ENCODE results near the gene CHRNA9. TPM values are rescaled to one million over a fixed set of nuclear protein-coding genes. Genes with fewer than 3 reads are reported as not detected.

The CHRNA9 gene
- total and polyA plus RNA-seq, 2 of the 4 experiments (the other 2 are of a cell fraction), result not detected

GRCh38 chr4:40350627-40351227, 15.6 kb downstream of the CHRNA9 start:
- no peak overlapping the region for H2BK120ac ChIP-seq (ENCODE audit: low read depth, low read length)
- H4K20me1 ChIP-seq (ENCODE audit: insufficient read depth, low read length), result no peaks in the 10 kb centered on the region
- no peak overlapping the region for H3K4ac ChIP-seq (ENCODE audit: low read depth, low read length)
- CTCF ChIA-PET, result no interaction called here
- TF ChIP-seq POLR2A (IDR thresholded peaks at IDR 0.05; ENCODE audit: low read depth, low read length), result no peak
- no peak for TF ChIP-seq FOS (IDR thresholded peaks at IDR 0.05; ENCODE audit: low read depth, low read length)
- TF ChIP-seq MAFK (IDR thresholded peaks at IDR 0.05; ENCODE audit: low read depth, low read length), result no peak
- no peak for TF ChIP-seq CTCF (conservative IDR thresholded peaks at IDR 0.05; ENCODE audit: low read depth, low read length)
- no peak for TF ChIP-seq MAZ (IDR thresholded peaks at IDR 0.05; ENCODE audit: borderline replicate concordance, low read depth, low read length)
- no peak for TF ChIP-seq RAD21 (IDR thresholded peaks at IDR 0.05; ENCODE audit: low read length)
- TF ChIP-seq CEBPB (IDR thresholded peaks at IDR 0.05; ENCODE audit: low read depth, low read length), result no peak
- peaks cover 5% of the 10 kb centered on the region for H3K27me3 ChIP-seq (ENCODE audit: control insufficient read depth, insufficient read depth, low read length)
- no peak overlapping the region for H3K4me3 ChIP-seq (ENCODE audit: insufficient read depth, low read depth, low read length)
- H3K36me3 ChIP-seq (ENCODE audit: control insufficient read depth, insufficient read depth, low read length), result no peaks in the 10 kb centered on the region
- POLR2A ChIA-PET (ENCODE audit: unreplicated experiment), result no interaction called here
- H3K56ac ChIP-seq (ENCODE audit: extremely low read depth, insufficient read depth, low read length), result no peak overlapping the region
- in situ Hi-C loops (cut with MboI; ENCODE audit: low sequenced_read_pairs), result no loop called here
- H2BK20ac ChIP-seq (ENCODE audit: low read depth, low read length), result no peak overlapping the region
- H3K79me1 ChIP-seq (ENCODE audit: low read depth in 1 of 2, low read length in 2 of 2), result no peaks in the 10 kb centered on the region
- no peak overlapping the region for H2BK15ac ChIP-seq (ENCODE audit: low read depth, low read length)
- H4K91ac ChIP-seq (ENCODE audit: insufficient read depth, low read depth, low read length), result no peak overlapping the region
- H3K14ac ChIP-seq (replicated peaks; ENCODE audit: low read depth, low read length), result no peak overlapping the region
- dilution Hi-C loops (cut with HindIII; ENCODE audit: low sequenced_read_pairs, unreplicated experiment), result no loop called here
- no peak overlapping the region for H3K27ac ChIP-seq (ENCODE audit: insufficient read depth, low read length)
- no peaks in the 10 kb centered on the region for H3K9me1 ChIP-seq (ENCODE audit: insufficient read depth, low read length)
- no peak overlapping the region for H2BK5ac ChIP-seq (ENCODE audit: low read depth, low read length, poor library complexity, severe bottlenecking)
- no peaks in the 10 kb centered on the region for H3K9me3 ChIP-seq (ENCODE audit: control insufficient read depth, insufficient read depth, low read length)
- no peak overlapping the region for H2AFZ ChIP-seq (replicated peaks; ENCODE audit: low read length, poor library complexity)
- WGBS, 2 experiments (ENCODE audit: extremely low coverage in 2 of 2, insufficient read length in 1 of 2), result 100% methylated on average over 1 of the region's 4 CpGs; no CpG with 5 or more reads in 1 of the 2 experiments
- H4K8ac ChIP-seq (ENCODE audit: low read depth in 2 of 2, low read length in 2 of 2), result no peak overlapping the region
- H3K4me1 ChIP-seq (ENCODE audit: control insufficient read depth, insufficient read depth, low read length), result no peaks in the 10 kb centered on the region
- ATAC-seq (ENCODE audit: low read depth) (no peak), DNase-seq (no peak)
- H3K4me2 ChIP-seq (ENCODE audit: low read depth, low read length), result no peak overlapping the region
- H2AK5ac ChIP-seq (ENCODE audit: low read depth, low read length), result no peak overlapping the region
- no peak overlapping the region for H4K5ac ChIP-seq (ENCODE audit: low read depth, low read length)
- no peak overlapping the region for H2AK9ac ChIP-seq (replicated peaks; ENCODE audit: low read depth, low read length, poor library complexity)
- H3K18ac ChIP-seq (ENCODE audit: low read depth, low read length), result no peak overlapping the region
- no TSS peak for BruUV-seq (replicated peaks)
- intact Hi-C loops (cut with micrococcal nuclease), result no loop called here
- H3K9ac ChIP-seq (ENCODE audit: low read depth, low read length), result no peak overlapping the region
- no peak overlapping the region for H3K23ac ChIP-seq (ENCODE audit: low read depth, low read length)

All from IMR-90 (cell line).